GM12872 (cell line): ENCODE data around the gene HDDC3.

Source experiments
- CTCF ChIP-seq: IDR thresholded peaks from 3 replicates; pipeline ENCODE4 v1.5.1; 2011; ENCODE audit warnings: low read depth, mild to moderate bottlenecking, low read length, moderate library complexity; ENCODE audit not compliant: insufficient read depth

HDDC3 gene

GRCh38 chr15:90921887-90922286 lies 10.5 kb downstream of the HDDC3 start:
- TF ChIP-seq CTCF: no peak

- no peak for TF ChIP-seq CTCF
These were observed 13.5 kb downstream of the HDDC3 start for GRCh38 chr15:90918835-90919234.

GRCh38 chr15:90918034-90918788 lies 14.1 kb downstream of the HDDC3 start:
- no peak for TF ChIP-seq CTCF

GRCh38 chr15:90917569-90917968 lies 14.8 kb downstream of the HDDC3 start:
- TF ChIP-seq CTCF: no peak

- TF ChIP-seq CTCF: no peak
These were observed 15.9 kb downstream of the HDDC3 start for GRCh38 chr15:90916461-90916860.

- TF ChIP-seq CTCF: no peak
These were observed 16.4 kb downstream of the HDDC3 start for GRCh38 chr15:90915808-90916440.

- no peak for TF ChIP-seq CTCF
These were observed 17.0 kb downstream of the HDDC3 start for GRCh38 chr15:90915216-90915807.
